Osteocyte (in vitro differentiated cells): ENCODE results near the gene BRICD5. TPM values are rescaled to one million over a fixed set of nuclear protein-coding genes. Genes with fewer than 3 reads are reported as not detected.

ENCODE experiments used
- DNase-seq: peaks from one replicate; pipeline ENCODE4 v3.0.0; 2021; ENCODE audit warnings: mixed read lengths; ENCODE audit not compliant: unreplicated experiment; ENCODE audit errors: extremely low spot score
- H3K27ac Mint-ChIP-seq: one replicate; pipeline ENCODE4 v1.8.0; 2021; ENCODE audit warnings: mild to moderate bottlenecking, mixed read lengths; ENCODE audit not compliant: unreplicated experiment
- H3K27me3 Mint-ChIP-seq: one replicate; pipeline ENCODE4 v1.8.0; 2021; ENCODE audit warnings: mixed read lengths; ENCODE audit not compliant: unreplicated experiment
- H3K36me3 Mint-ChIP-seq: one replicate; pipeline ENCODE4 v1.8.0; 2021; ENCODE audit warnings: mixed read lengths; ENCODE audit not compliant: unreplicated experiment
- H3K4me1 Mint-ChIP-seq: one replicate; pipeline ENCODE4 v1.8.0; 2021; ENCODE audit warnings: mixed read lengths; ENCODE audit not compliant: unreplicated experiment
- H3K4me3 Mint-ChIP-seq: one replicate; pipeline ENCODE4 v1.8.0; 2021; ENCODE audit warnings: mild to moderate bottlenecking, moderate library complexity, mixed read lengths; ENCODE audit not compliant: unreplicated experiment
- H3K9me3 Mint-ChIP-seq: one replicate; pipeline ENCODE4 v1.8.0; 2021; ENCODE audit warnings: mixed read lengths; ENCODE audit not compliant: unreplicated experiment
- total RNA-seq: library from RNA; stranded (reverse); gene quantifications from 2 replicates; pipeline ENCODE4 v1.2.1, GENCODE V29; 2021
- TF ChIP-seq, protein P1 (sequence below): fragments of 200-600 bp; sonication (generic); IDR thresholded peaks from 2 replicates; pipeline ENCODE4 v1.5.0; 2021; ENCODE audit warnings: antibody characterized with exemption, mild to moderate bottlenecking, moderate library complexity

BRICD5 gene
- total RNA-seq, 1 donor from 2014 or later: 6.6 TPM

DNA sequence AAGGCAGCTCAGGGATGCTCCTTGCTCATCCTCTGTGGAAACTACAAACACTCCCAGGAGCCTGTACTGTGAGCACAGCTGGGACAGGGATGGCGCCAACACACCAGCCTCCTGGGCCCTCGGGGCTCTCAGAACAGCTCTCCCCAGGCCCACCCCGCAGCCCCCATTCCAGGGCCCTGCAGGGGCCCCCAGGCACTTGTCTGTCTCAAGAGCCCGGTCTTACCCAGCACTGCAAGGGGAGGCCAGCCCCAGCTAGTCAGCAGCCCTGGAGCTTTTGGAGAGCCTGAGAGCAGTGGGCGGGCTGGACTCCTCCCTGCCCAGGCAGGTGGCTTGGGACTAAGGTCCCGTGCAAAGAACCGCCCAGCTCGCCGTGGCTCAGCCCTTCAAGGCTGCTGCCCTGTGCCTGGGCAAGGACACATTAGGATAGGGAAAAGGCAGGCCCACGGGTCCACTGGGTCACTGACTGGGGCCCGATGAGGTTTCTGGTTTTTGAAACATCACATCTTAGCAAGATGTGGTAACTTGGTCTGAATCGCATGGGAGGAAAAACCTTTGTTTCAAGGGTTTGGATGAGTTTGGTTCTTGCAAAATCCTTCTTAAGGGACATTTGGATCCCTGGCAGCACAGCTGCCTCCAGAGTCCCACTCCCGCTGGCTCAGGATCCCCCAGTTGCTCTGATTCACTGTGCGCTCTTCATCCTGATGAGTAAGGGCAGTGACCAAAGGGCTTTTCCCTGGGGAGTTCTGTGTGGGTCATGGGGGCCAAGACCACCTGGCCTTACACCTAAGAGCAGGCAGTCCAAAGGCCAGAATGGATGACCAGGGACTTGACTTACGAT lies 28.4 kb upstream of the BRICD5 start:
- H3K27me3 Mint-ChIP-seq: no peaks in the 10 kb centered on the region
- H3K36me3 Mint-ChIP-seq: peaks cover 7% of the 10 kb centered on the region
- no peak overlapping the region for H3K4me3 Mint-ChIP-seq
- H3K9me3 Mint-ChIP-seq: no peaks in the 10 kb centered on the region
- no peak for DNase-seq
- peak overlapping the region; percentile 56 for H3K27ac Mint-ChIP-seq
- TF ChIP-seq, protein P1, sequence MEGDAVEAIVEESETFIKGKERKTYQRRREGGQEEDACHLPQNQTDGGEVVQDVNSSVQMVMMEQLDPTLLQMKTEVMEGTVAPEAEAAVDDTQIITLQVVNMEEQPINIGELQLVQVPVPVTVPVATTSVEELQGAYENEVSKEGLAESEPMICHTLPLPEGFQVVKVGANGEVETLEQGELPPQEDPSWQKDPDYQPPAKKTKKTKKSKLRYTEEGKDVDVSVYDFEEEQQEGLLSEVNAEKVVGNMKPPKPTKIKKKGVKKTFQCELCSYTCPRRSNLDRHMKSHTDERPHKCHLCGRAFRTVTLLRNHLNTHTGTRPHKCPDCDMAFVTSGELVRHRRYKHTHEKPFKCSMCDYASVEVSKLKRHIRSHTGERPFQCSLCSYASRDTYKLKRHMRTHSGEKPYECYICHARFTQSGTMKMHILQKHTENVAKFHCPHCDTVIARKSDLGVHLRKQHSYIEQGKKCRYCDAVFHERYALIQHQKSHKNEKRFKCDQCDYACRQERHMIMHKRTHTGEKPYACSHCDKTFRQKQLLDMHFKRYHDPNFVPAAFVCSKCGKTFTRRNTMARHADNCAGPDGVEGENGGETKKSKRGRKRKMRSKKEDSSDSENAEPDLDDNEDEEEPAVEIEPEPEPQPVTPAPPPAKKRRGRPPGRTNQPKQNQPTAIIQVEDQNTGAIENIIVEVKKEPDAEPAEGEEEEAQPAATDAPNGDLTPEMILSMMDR: no peak
- peaks cover 2% of the 10 kb centered on the region for H3K4me1 Mint-ChIP-seq

DNA sequence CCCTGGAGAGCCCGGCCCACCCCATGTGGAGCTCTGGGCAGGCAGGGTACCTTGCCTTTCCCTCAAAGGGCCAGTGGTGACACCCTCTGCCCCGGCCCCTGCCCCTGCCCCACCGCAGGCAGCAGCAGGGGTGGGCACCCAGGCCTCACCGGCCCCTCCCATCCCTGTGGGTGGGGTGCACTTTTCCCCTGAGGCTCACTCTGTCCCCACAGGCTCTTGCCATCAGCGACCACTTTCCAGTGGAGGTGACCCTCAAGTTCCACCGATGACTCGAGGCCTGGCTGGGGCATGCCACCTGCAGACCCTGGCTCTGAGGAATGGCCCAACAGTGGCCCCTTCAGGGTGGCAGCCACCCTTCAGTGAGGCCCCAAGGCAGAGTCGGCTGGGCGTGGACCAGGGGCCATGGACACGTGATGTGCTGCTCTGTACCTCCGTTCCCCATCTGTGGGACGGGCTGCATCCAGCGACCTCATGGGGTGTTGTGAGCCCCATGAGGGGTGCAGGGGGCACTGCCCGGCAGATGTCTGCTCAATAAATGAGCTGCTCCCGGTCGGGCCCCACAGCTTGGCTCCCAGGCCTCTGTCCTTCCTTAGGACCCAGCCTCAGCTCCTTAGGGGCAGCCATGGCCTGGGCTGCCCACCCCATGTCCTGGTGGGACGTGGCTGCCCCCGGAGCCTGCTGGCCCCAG lies 27.6 kb upstream of the BRICD5 start:
- no peak overlapping the region for H3K27ac Mint-ChIP-seq
- no peaks in the 10 kb centered on the region for H3K27me3 Mint-ChIP-seq
- peaks cover 7% of the 10 kb centered on the region for H3K36me3 Mint-ChIP-seq
- H3K9me3 Mint-ChIP-seq: no peaks in the 10 kb centered on the region
- peaks cover 2% of the 10 kb centered on the region for H3K4me1 Mint-ChIP-seq
- TF ChIP-seq, protein P1: no peak
- DNase-seq: no peak
- no peak overlapping the region for H3K4me3 Mint-ChIP-seq

DNA sequence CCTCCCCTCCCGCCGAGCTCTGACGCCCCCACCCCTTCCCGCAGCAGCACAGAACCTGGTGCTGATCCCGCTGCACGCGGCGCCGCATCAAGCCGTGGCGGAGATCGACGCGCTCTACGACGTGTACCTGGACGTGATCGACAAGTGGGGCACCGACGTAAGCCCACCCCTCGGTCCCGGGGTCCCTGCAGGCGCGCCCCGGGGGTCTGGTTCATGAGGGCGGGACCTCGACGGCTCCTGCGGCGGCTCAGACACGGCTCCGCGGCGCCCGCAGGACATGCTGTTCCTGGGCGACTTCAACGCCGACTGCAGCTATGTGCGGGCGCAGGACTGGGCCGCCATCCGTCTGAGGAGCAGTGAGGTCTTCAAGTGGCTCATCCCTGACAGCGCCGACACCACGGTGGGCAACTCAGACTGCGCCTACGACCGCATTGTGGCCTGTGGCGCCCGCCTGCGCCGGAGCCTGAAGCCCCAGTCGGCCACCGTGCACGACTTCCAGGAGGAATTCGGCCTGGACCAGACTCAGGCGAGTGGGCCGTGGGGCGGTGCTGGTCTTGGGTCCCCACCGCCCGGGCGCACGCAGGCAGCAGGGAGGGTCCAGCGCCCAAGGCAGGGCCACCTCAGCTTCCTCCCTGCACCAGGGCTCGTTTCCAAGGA lies 27.0 kb upstream of the BRICD5 start:
- Mint-ChIP-seq H3K27ac (no peak overlapping the region), H3K27me3 (no peaks in the 10 kb centered on the region), H3K9me3 (no peaks in the 10 kb centered on the region), H3K4me1 (peaks cover 2% of the 10 kb centered on the region), H3K4me3 (no peak overlapping the region), H3K36me3 (peaks cover 7% of the 10 kb centered on the region)
- DNase-seq: no peak
- TF ChIP-seq, protein P1: no peak

DNA sequence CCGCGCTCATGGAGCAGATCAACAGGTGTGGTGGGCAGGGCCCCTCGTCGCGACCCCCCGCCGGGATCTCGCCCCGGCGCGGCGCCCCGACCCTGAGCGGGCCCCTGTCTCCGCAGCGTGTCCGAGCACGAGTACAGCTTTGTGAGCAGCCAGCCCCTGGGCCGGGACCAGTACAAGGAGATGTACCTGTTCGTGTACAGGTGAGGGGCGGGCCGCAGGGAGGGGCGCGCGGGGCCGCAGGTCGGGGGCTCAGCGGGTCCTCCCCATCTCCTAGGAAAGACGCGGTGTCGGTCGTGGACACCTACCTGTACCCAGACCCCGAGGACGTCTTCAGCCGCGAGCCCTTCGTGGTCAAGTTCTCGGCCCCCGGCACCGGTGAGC lies 26.4 kb upstream of the BRICD5 start:
- Mint-ChIP-seq H3K27me3 (no peaks in the 10 kb centered on the region), H3K4me3 (no peak overlapping the region), H3K36me3 (peaks cover 3% of the 10 kb centered on the region), H3K27ac (no peak overlapping the region), H3K4me1 (peaks cover 2% of the 10 kb centered on the region), H3K9me3 (no peaks in the 10 kb centered on the region)
- DNase-seq: no peak
- TF ChIP-seq, protein P1: no peak
